ENCODE data around the gene NECAB3.

NECAB3 gene, protein sequence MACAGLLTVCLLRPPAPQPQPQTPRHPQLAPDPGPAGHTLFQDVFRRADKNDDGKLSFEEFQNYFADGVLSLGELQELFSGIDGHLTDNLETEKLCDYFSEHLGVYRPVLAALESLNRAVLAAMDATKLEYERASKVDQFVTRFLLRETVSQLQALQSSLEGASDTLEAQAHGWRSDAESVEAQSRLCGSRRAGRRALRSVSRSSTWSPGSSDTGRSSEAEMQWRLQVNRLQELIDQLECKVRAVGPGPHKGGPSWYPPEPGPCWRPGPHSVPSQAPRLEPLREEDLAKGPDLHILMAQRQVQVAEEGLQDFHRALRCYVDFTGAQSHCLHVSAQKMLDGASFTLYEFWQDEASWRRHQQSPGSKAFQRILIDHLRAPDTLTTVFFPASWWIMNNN

DNA sequence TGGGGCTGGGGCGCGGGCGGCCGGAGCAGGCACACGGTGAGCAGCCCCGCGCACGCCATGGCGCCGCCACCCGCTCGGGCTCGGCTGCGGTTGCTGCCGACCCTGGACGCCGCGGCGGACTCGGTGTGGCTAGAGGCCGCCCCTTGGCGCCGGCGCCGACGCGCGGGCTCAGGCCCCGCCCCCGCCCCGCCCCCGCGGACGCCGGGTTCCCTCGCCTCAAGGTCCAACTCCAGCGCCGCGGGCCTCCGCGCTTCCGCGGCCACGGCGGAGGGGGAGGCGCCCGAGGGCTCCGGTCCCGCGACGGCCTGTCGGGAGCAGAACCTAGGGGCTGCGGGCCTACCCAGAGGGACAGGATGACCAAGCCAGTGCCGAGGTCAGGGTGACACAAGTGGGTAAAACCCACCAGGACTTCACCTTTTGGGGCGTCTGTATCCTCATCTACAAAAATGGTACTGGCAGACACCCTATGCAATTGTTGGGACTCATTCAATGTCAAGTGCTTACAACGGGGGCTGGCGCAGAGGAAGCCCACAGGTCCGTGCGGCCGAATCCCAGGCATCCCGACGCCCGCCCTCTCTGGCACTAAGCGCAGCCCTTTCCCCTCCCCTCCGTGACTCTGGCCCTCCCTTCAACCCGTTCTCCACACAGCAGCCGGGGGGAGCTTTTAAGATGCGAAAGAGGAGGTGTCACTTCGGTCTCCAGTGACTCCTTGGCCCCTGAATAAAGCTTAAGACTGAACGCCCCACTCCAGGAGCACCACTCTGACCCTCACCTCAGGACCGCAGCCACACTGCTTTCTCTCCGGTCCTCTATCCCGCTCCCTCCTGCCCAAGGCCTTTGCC, at the start of gene NECAB3:
Gene NECAB3 (minus strand): TSS at position 135 of the 842 bp plus-strand sequence. CDS start 76 bp downstream, at position 59.
- Mint-ChIP-seq H3K4me3 (peak within 1 kb of the TSS; percentile 91), H3K27ac (peak within 1 kb of the TSS; percentile 88), H3K4me1 (peaks cover 18 to 28% of the 10 kb centered on the region in 2 donors), H3K27me3 (peaks cover 0 to 6% of the 10 kb centered on the region in 2 donors), H3K36me3 (peaks cover 16% of the 10 kb centered on the region in 2 donors), H3K9me3 (no peaks in the 10 kb centered on the region)
- ATAC-seq (replicated peaks) (peak; percentile 87 to 89), DNase-seq (peak; percentile 61)

DNA sequence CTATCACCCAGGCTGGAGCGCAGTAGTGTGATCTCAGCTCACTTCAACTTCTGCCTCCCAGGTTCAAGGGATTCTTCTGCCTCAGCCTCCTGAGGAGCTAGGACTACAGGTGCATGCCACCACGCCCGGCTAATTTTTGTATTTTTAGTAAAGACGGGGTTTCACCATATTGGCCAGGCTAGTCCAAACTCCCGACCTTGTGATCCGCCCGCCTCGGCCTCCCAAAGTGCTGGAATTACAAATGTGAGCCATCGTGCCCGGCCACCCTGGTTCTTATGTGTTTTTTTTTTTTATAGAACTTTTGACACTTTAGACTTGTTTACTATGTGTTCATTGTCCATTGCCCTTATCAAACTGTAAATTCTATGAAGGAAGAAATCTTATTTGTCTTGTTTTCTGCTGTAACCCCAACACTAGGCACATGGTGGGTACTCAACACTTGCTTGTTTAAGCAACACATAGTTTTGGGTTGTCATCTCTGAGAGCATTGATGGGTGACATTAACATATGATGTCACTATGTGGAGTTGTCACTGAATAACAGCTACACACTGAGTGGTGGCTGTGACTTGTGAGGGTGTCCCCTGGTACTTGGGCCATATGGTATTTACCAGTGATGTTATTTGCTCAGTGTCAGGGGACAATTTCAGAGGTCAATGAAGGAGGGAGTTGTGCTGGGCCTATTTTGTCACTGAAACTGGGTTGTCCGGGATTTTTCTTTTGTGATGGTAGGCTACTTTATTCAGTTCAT, 47.3 kb upstream of the NECAB3 start:
- H3K27ac Mint-ChIP-seq = no peak overlapping the region
- H3K4me3 Mint-ChIP-seq = peak overlapping the region in 1 of 2 donors; percentile 80
- H3K9me3 Mint-ChIP-seq = peaks cover 3 to 4% of the 10 kb centered on the region in 2 donors
- no peaks in the 10 kb centered on the region for H3K27me3 Mint-ChIP-seq
- ATAC-seq (replicated peaks) = no peak
- peaks cover 8 to 24% of the 10 kb centered on the region in 2 donors for H3K4me1 Mint-ChIP-seq
- DNase-seq = no peak
- H3K36me3 Mint-ChIP-seq = peaks cover 0 to 6% of the 10 kb centered on the region in 2 donors

- H3K4me3 Mint-ChIP-seq = peak within 1 kb of the TSS; percentile 80 to 88
- ATAC-seq (replicated peaks) (peak; percentile 95 to 98), DNase-seq (peak; percentile 92)
- peak within 1 kb of the TSS; percentile 87 for H3K27ac Mint-ChIP-seq
- no peaks in the 10 kb centered on the region for H3K27me3 Mint-ChIP-seq
- H3K4me1 Mint-ChIP-seq = peaks cover 8 to 24% of the 10 kb centered on the region in 2 donors
- H3K9me3 Mint-ChIP-seq = peaks cover 3 to 4% of the 10 kb centered on the region in 2 donors
- peaks cover 3 to 6% of the 10 kb centered on the region in 2 donors for H3K36me3 Mint-ChIP-seq
Observed at GRCh38 chr20:33719989-33720709, 45.9 kb upstream of the NECAB3 start, which contains the start of gene PXMP4. TSS of gene PXMP4 (minus strand) at chr20:33720310. CDS start at chr20:33720207, 103 bp downstream.

DNA sequence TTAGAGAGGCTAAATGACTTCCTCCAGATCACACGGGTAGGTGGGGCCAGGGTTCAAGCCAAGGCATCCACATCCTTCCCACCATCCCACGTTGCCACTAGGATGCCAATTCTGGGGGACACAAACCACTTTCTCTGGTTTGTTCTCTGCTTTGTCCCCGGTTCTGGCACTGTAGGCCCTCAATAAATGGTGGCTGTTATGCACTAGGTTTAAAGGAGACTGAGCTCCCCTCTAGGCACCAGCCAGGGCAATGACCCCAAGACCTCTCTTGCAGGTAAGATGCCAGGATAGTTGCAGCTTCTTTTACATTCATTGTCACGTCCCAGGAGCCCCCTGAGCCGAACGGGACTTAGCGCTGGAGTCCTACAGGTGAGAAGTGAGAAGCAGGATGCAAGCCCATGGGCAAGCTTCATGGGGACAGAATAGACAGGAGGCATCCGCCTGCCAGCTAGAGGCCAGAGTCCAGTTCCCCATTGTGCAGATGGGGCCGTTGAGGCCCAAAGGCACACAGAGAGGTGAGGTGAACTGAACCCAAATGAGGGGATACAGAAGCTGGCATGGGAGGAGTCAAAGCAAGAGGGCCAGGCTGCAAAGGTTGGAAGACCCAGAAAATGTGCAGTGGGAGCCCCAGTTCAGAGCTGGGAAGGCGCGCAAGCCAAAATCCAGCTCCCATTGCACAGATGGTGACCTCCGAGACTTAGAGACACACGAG, 45.2 kb upstream of the NECAB3 start:
- Mint-ChIP-seq H3K9me3 (peaks cover 3 to 4% of the 10 kb centered on the region in 2 donors), H3K4me1 (peaks cover 8 to 24% of the 10 kb centered on the region in 2 donors), H3K4me3 (peak overlapping the region; percentile 80 to 88), H3K27ac (peak overlapping the region; percentile 81), H3K27me3 (no peaks in the 10 kb centered on the region), H3K36me3 (peaks cover 3 to 6% of the 10 kb centered on the region in 2 donors)
- ATAC-seq (replicated peaks) (peak; percentile 3 to 17), DNase-seq (peak; percentile 9)

- Mint-ChIP-seq H3K36me3 (peaks cover 14 to 23% of the 10 kb centered on the region in 2 donors), H3K27ac (no peak overlapping the region), H3K4me3 (no peak overlapping the region), H3K9me3 (peaks cover 3 to 4% of the 10 kb centered on the region in 2 donors), H3K27me3 (no peaks in the 10 kb centered on the region), H3K4me1 (peaks cover 8 to 24% of the 10 kb centered on the region in 2 donors)
- ATAC-seq (replicated peaks) (no peak), DNase-seq (no peak)
Observed at GRCh38 chr20:33716498-33716897, 42.3 kb upstream of the NECAB3 start.

DNA sequence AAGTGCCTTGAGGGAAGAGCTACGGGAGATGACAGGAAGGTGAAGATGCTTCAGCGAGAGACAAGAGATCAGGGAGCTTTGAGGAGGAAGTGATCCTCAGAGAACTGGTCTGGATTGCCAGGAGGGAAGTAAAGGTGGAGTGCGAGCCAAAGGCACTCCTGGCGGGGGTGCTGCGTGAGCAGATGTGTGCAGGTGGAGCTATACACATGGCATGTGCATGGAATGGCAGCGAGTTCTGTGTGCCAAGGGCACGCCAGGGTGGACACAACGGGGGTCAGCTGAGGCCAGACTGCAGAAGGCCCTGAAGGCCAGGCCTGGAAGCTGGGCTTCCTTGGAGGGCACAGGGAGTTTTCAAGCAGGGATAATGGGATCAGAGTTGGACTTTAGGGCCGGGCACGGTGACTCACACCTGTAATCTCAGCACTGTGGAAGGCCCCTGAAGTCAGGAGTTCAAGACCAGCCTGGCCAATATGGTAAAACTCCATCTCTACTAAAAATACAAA, 39.7 kb upstream of the NECAB3 start:
- ATAC-seq (replicated peaks) (no peak), DNase-seq (no peak)
- H3K27me3 Mint-ChIP-seq = no peaks in the 10 kb centered on the region
- peaks cover 5 to 18% of the 10 kb centered on the region in 2 donors for H3K4me1 Mint-ChIP-seq
- H3K9me3 Mint-ChIP-seq = no peaks in the 10 kb centered on the region
- no peak overlapping the region for H3K27ac Mint-ChIP-seq
- H3K36me3 Mint-ChIP-seq = peaks cover 22 to 29% of the 10 kb centered on the region in 2 donors
- no peak overlapping the region for H3K4me3 Mint-ChIP-seq

GRCh38 chr20:33711446-33711738, 37.2 kb upstream of the NECAB3 start:
- Mint-ChIP-seq H3K36me3 (peaks cover 25 to 36% of the 10 kb centered on the region in 2 donors), H3K27me3 (no peaks in the 10 kb centered on the region), H3K27ac (no peak overlapping the region), H3K4me3 (no peak overlapping the region), H3K9me3 (no peaks in the 10 kb centered on the region), H3K4me1 (peaks cover 5 to 13% of the 10 kb centered on the region in 2 donors)
- no peak for ATAC-seq (replicated peaks)
- no peak for DNase-seq

DNA sequence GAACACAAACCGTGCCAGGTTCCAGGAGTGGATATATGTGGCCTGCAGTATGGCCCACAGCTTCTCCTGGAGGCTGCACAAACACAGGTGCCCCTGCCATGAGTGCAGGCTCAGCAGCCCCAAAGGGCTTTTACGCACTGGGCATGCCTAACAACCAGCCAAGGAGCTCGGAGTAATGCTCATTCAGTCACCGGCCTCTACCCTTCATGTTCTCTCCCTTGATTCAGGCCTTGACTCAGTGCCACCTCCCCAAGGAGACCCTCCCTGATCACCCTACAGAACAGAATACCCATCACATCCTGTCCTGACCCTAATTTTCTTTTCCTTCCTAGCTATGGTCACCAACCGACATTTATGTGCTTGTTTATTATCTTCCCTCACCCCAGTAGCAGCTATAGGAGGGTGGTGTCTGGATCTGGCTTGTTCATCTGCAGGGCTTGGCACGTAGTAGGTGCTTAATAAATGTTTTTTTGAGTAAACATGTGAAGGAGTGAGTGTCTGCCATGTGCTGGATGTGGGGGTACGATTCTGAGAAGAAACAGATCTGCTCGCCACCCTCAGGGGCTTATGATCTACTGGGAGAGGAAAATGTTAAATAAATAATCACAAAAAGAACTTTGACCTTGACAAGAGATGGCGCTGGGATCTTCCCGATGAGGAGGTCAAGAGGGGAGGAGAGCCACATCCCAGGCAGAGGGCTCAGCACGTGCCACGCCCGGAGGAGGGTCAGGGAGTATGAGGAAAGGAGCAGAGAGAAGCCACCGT, 36.6 kb upstream of the NECAB3 start:
- ATAC-seq (replicated peaks) (no peak), DNase-seq (no peak)
- H3K36me3 Mint-ChIP-seq = peaks cover 23 to 36% of the 10 kb centered on the region in 2 donors
- H3K9me3 Mint-ChIP-seq = no peaks in the 10 kb centered on the region
- H3K4me1 Mint-ChIP-seq = peaks cover 5 to 13% of the 10 kb centered on the region in 2 donors
- H3K27ac Mint-ChIP-seq = no peak overlapping the region
- H3K4me3 Mint-ChIP-seq = no peak overlapping the region
- no peaks in the 10 kb centered on the region for H3K27me3 Mint-ChIP-seq

- H3K4me1 Mint-ChIP-seq = peaks cover 5 to 13% of the 10 kb centered on the region in 2 donors
- DNase-seq = no peak
- H3K27ac Mint-ChIP-seq = no peak overlapping the region
- H3K27me3 Mint-ChIP-seq = no peaks in the 10 kb centered on the region
- no peak overlapping the region for H3K4me3 Mint-ChIP-seq
- no peaks in the 10 kb centered on the region for H3K9me3 Mint-ChIP-seq
- H3K36me3 Mint-ChIP-seq = peaks cover 23 to 36% of the 10 kb centered on the region in 2 donors
- ATAC-seq (replicated peaks) = no peak
Observed at GRCh38 chr20:33709905-33710541, 35.8 kb upstream of the NECAB3 start.

- Mint-ChIP-seq H3K4me3 (no peak overlapping the region), H3K27ac (peak overlapping the region; percentile 14), H3K36me3 (peaks cover 23 to 36% of the 10 kb centered on the region in 2 donors), H3K4me1 (peaks cover 5 to 13% of the 10 kb centered on the region in 2 donors), H3K27me3 (no peaks in the 10 kb centered on the region), H3K9me3 (no peaks in the 10 kb centered on the region)
- ATAC-seq (replicated peaks) (peak in 1 of 2 donors; percentile 52), DNase-seq (no peak)
Observed at GRCh38 chr20:33709398-33709797, 35.2 kb upstream of the NECAB3 start.

- Mint-ChIP-seq H3K27ac (no peak overlapping the region), H3K27me3 (no peaks in the 10 kb centered on the region), H3K9me3 (no peaks in the 10 kb centered on the region), H3K36me3 (peaks cover 17 to 25% of the 10 kb centered on the region in 2 donors), H3K4me3 (no peak overlapping the region), H3K4me1 (peaks cover 5 to 13% of the 10 kb centered on the region in 2 donors)
- ATAC-seq (replicated peaks) = no peak
- no peak for DNase-seq
Observed at GRCh38 chr20:33707668-33708067, 33.4 kb upstream of the NECAB3 start.

Measured in stimulated activated naive B cell treated with anti-CD40 and anti-IgM and Interleukin-4, amounts not matched to agents 10 μg/mL and 1 μg/mL and 100 μg/mL, for 72 hours (primary cell).